ENCODE measurements around the gene SPDL1.

SPDL1 gene

DNA sequence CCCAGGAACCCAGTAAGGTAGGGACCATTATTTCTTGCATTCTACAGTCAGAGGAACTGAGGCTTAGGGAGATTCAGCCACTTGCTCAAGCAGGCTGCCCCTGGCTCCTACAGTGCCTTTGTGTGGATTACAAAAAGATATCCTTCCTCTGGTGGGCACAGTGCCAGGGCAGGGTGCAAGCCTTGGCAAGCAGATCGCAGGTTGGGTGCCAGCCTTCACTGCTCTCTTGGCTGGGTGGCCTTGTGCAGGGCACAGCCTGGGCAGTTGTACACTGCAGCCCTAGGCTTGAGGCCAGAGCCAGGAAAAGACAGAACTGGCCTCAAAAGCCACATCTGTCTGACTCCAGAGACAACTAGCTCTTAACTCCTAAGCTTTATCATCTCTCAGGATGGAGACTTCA is 68.5 kb downstream of the SPDL1 start:
- no peak overlapping the region for H3K27ac ChIP-seq (ENCODE audit: low read depth, low read length)

DNA sequence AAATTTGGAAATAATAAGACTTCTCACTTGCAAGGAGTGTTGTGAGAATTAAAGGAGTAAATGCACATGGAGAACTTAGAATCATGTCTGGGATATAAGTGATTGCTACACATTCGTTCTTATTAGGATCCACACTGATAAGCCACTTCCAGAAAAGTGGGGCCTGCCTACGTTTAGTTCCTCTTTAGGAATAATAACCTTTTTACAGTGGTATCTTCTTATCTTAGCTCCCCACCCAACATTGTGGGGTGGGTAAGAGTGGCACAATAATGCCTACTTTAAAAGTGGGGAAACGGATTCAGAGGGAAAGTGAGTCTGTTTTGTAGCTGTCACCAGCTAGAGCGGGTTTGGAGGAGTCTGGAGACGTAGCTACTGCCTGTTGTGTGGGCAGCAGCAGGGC is 69.5 kb downstream of the SPDL1 start:
- H3K27me3 ChIP-seq (ENCODE audit: control insufficient read depth in 1 of 2, insufficient read depth in 2 of 2, low read length in 2 of 2), result no peaks in the 10 kb centered on the region
- H3K9me3 ChIP-seq (ENCODE audit: control insufficient read depth in 1 of 2, low read length in 2 of 2), result no peaks in the 10 kb centered on the region
- no peak overlapping the region for H3K9ac ChIP-seq (ENCODE audit: low read depth in 1 of 2, low read length in 2 of 2)
- H3K36me3 ChIP-seq (ENCODE audit: control insufficient read depth in 1 of 2, insufficient read depth in 2 of 2, low read length in 2 of 2), result no peaks in the 10 kb centered on the region
- no peak overlapping the region for H3K27ac ChIP-seq (ENCODE audit: low read depth, low read length)
- H3K4me1 ChIP-seq (ENCODE audit: control insufficient read depth in 1 of 2, insufficient read depth in 2 of 2, low read length in 2 of 2), result peaks cover 29 to 39% of the 10 kb centered on the region in 2 donors
- no peak overlapping the region for H3K4me3 ChIP-seq (ENCODE audit: low read depth in 1 of 2, low read length in 2 of 2)

More for the DNA sequence above, 68.5 kb downstream of the SPDL1 start:
- Histone ChIP-seq H3K27me3 (ENCODE audit: control insufficient read depth in 1 of 2, insufficient read depth in 2 of 2, low read length in 2 of 2) (no peaks in the 10 kb centered on the region), H3K9ac (ENCODE audit: low read depth in 1 of 2, low read length in 2 of 2) (no peak overlapping the region), H3K4me1 (ENCODE audit: control insufficient read depth in 1 of 2, insufficient read depth in 2 of 2, low read length in 2 of 2) (peaks cover 32 to 47% of the 10 kb centered on the region in 2 donors), H3K9me3 (ENCODE audit: control insufficient read depth in 1 of 2, low read length in 2 of 2) (no peaks in the 10 kb centered on the region), H3K4me3 (ENCODE audit: low read depth in 1 of 2, low read length in 2 of 2) (no peak overlapping the region), H3K36me3 (ENCODE audit: control insufficient read depth in 1 of 2, insufficient read depth in 2 of 2, low read length in 2 of 2) (no peaks in the 10 kb centered on the region)

Data from duodenal mucosa (tissue), 2 donors.